Measurements from ENCODE around the gene PIMREG.

Gene PIMREG

GRCh38 chr17:6461246-6461645 lies 17.0 kb downstream of the PIMREG start:
- no peaks in the 10 kb centered on the region for H3K27me3 ChIP-seq (ENCODE audit: control insufficient read depth in 1 of 2, insufficient read depth in 2 of 2, low read length in 2 of 2)
- no peaks in the 10 kb centered on the region for H3K36me3 ChIP-seq (ENCODE audit: control insufficient read depth in 1 of 2, insufficient read depth in 2 of 2, low read length in 2 of 2)
- H3K27ac ChIP-seq (ENCODE audit: low read depth, low read length), result no peak overlapping the region

GRCh38 chr17:6461792-6462524 lies 17.7 kb downstream of the PIMREG start:
- no peaks in the 10 kb centered on the region for H3K9me3 ChIP-seq (ENCODE audit: control insufficient read depth in 1 of 2, low read length in 2 of 2)
- no peak overlapping the region for H3K4me3 ChIP-seq (ENCODE audit: low read depth in 1 of 2, low read length in 2 of 2)
- H3K27ac ChIP-seq (ENCODE audit: low read depth, low read length), result no peak overlapping the region
- H3K9ac ChIP-seq (ENCODE audit: low read depth in 1 of 2, low read length in 2 of 2), result no peak overlapping the region
- H3K4me1 ChIP-seq (ENCODE audit: control insufficient read depth in 1 of 2, insufficient read depth in 2 of 2, low read length in 2 of 2), result peaks cover 6 to 9% of the 10 kb centered on the region in 2 donors
- no peaks in the 10 kb centered on the region for H3K27me3 ChIP-seq (ENCODE audit: control insufficient read depth in 1 of 2, insufficient read depth in 2 of 2, low read length in 2 of 2)
- no peaks in the 10 kb centered on the region for H3K36me3 ChIP-seq (ENCODE audit: control insufficient read depth in 1 of 2, insufficient read depth in 2 of 2, low read length in 2 of 2)

More at GRCh38 chr17:6461246-6461645, 17.0 kb downstream of the PIMREG start:
- H3K9me3 ChIP-seq (ENCODE audit: control insufficient read depth in 1 of 2, low read length in 2 of 2), result no peaks in the 10 kb centered on the region
- H3K9ac ChIP-seq (ENCODE audit: low read depth in 1 of 2, low read length in 2 of 2), result no peak overlapping the region
- H3K4me1 ChIP-seq (ENCODE audit: control insufficient read depth in 1 of 2, insufficient read depth in 2 of 2, low read length in 2 of 2), result peaks cover 6 to 10% of the 10 kb centered on the region in 2 donors
- H3K4me3 ChIP-seq (ENCODE audit: low read depth in 1 of 2, low read length in 2 of 2), result no peak overlapping the region

- Histone ChIP-seq H3K4me1 (ENCODE audit: control insufficient read depth in 1 of 2, insufficient read depth in 2 of 2, low read length in 2 of 2) (peaks cover 3 to 4% of the 10 kb centered on the region in 2 donors), H3K9me3 (ENCODE audit: control insufficient read depth in 1 of 2, low read length in 2 of 2) (no peaks in the 10 kb centered on the region), H3K27ac (ENCODE audit: low read depth, low read length) (no peak overlapping the region), H3K36me3 (ENCODE audit: control insufficient read depth in 1 of 2, insufficient read depth in 2 of 2, low read length in 2 of 2) (no peaks in the 10 kb centered on the region), H3K9ac (ENCODE audit: low read depth in 1 of 2, low read length in 2 of 2) (no peak overlapping the region), H3K4me3 (ENCODE audit: low read depth in 1 of 2, low read length in 2 of 2) (no peak overlapping the region), H3K27me3 (ENCODE audit: control insufficient read depth in 1 of 2, insufficient read depth in 2 of 2, low read length in 2 of 2) (no peaks in the 10 kb centered on the region)
Measured at GRCh38 chr17:6462692-6463091, 18.4 kb downstream of the PIMREG start.

- H3K4me3 ChIP-seq (ENCODE audit: low read depth in 1 of 2, low read length in 2 of 2), result no peak overlapping the region
- H3K27ac ChIP-seq (ENCODE audit: low read depth, low read length), result no peak overlapping the region
Measured at GRCh38 chr17:6463616-6464445, 19.6 kb downstream of the PIMREG start.

GRCh38 chr17:6464446-6465041 lies 20.3 kb downstream of the PIMREG start:
- no peak overlapping the region for H3K9ac ChIP-seq (ENCODE audit: low read depth in 1 of 2, low read length in 2 of 2)
- no peaks in the 10 kb centered on the region for H3K9me3 ChIP-seq (ENCODE audit: control insufficient read depth in 1 of 2, low read length in 2 of 2)
- H3K36me3 ChIP-seq (ENCODE audit: control insufficient read depth in 1 of 2, insufficient read depth in 2 of 2, low read length in 2 of 2), result no peaks in the 10 kb centered on the region
- no peaks in the 10 kb centered on the region for H3K4me1 ChIP-seq (ENCODE audit: control insufficient read depth in 1 of 2, insufficient read depth in 2 of 2, low read length in 2 of 2)
- no peak overlapping the region for H3K27ac ChIP-seq (ENCODE audit: low read depth, low read length)
- no peaks in the 10 kb centered on the region for H3K27me3 ChIP-seq (ENCODE audit: control insufficient read depth in 1 of 2, insufficient read depth in 2 of 2, low read length in 2 of 2)
- H3K4me3 ChIP-seq (ENCODE audit: low read depth in 1 of 2, low read length in 2 of 2), result no peak overlapping the region

More at GRCh38 chr17:6463616-6464445, 19.6 kb downstream of the PIMREG start:
- H3K27me3 ChIP-seq (ENCODE audit: control insufficient read depth in 1 of 2, insufficient read depth in 2 of 2, low read length in 2 of 2), result no peaks in the 10 kb centered on the region
- no peaks in the 10 kb centered on the region for H3K9me3 ChIP-seq (ENCODE audit: control insufficient read depth in 1 of 2, low read length in 2 of 2)
- H3K36me3 ChIP-seq (ENCODE audit: control insufficient read depth in 1 of 2, insufficient read depth in 2 of 2, low read length in 2 of 2), result no peaks in the 10 kb centered on the region
- H3K9ac ChIP-seq (ENCODE audit: low read depth in 1 of 2, low read length in 2 of 2), result no peak overlapping the region
- no peaks in the 10 kb centered on the region for H3K4me1 ChIP-seq (ENCODE audit: control insufficient read depth in 1 of 2, insufficient read depth in 2 of 2, low read length in 2 of 2)

- Histone ChIP-seq H3K4me3 (ENCODE audit: low read depth in 1 of 2, low read length in 2 of 2) (no peak overlapping the region), H3K27ac (ENCODE audit: low read depth, low read length) (no peak overlapping the region), H3K36me3 (ENCODE audit: control insufficient read depth in 1 of 2, insufficient read depth in 2 of 2, low read length in 2 of 2) (no peaks in the 10 kb centered on the region), H3K27me3 (ENCODE audit: control insufficient read depth in 1 of 2, insufficient read depth in 2 of 2, low read length in 2 of 2) (no peaks in the 10 kb centered on the region), H3K9me3 (ENCODE audit: control insufficient read depth in 1 of 2, low read length in 2 of 2) (no peaks in the 10 kb centered on the region), H3K4me1 (ENCODE audit: control insufficient read depth in 1 of 2, insufficient read depth in 2 of 2, low read length in 2 of 2) (no peaks in the 10 kb centered on the region), H3K9ac (ENCODE audit: low read depth in 1 of 2, low read length in 2 of 2) (no peak overlapping the region)
Measured at GRCh38 chr17:6465206-6466003, 21.1 kb downstream of the PIMREG start.

GRCh38 chr17:6467567-6467966 lies 23.3 kb downstream of the PIMREG start:
- H3K9ac ChIP-seq (ENCODE audit: low read depth in 1 of 2, low read length in 2 of 2), result no peak overlapping the region
- H3K36me3 ChIP-seq (ENCODE audit: control insufficient read depth in 1 of 2, insufficient read depth in 2 of 2, low read length in 2 of 2), result no peaks in the 10 kb centered on the region
- H3K9me3 ChIP-seq (ENCODE audit: control insufficient read depth in 1 of 2, low read length in 2 of 2), result no peaks in the 10 kb centered on the region
- H3K4me3 ChIP-seq (ENCODE audit: low read depth in 1 of 2, low read length in 2 of 2), result no peak overlapping the region
- no peaks in the 10 kb centered on the region for H3K4me1 ChIP-seq (ENCODE audit: control insufficient read depth in 1 of 2, insufficient read depth in 2 of 2, low read length in 2 of 2)
- H3K27ac ChIP-seq (ENCODE audit: low read depth, low read length), result no peak overlapping the region
- H3K27me3 ChIP-seq (ENCODE audit: control insufficient read depth in 1 of 2, insufficient read depth in 2 of 2, low read length in 2 of 2), result no peaks in the 10 kb centered on the region

- Histone ChIP-seq H3K9me3 (ENCODE audit: control insufficient read depth in 1 of 2, low read length in 2 of 2) (no peaks in the 10 kb centered on the region), H3K27ac (ENCODE audit: low read depth, low read length) (no peak overlapping the region)
Measured at GRCh38 chr17:6468051-6468790, 24.0 kb downstream of the PIMREG start.

GRCh38 chr17:6470146-6470718 lies 26.0 kb downstream of the PIMREG start:
- no peaks in the 10 kb centered on the region for H3K4me1 ChIP-seq (ENCODE audit: control insufficient read depth in 1 of 2, insufficient read depth in 2 of 2, low read length in 2 of 2)
- no peak overlapping the region for H3K9ac ChIP-seq (ENCODE audit: low read depth in 1 of 2, low read length in 2 of 2)
- H3K36me3 ChIP-seq (ENCODE audit: control insufficient read depth in 1 of 2, insufficient read depth in 2 of 2, low read length in 2 of 2), result no peaks in the 10 kb centered on the region
- H3K4me3 ChIP-seq (ENCODE audit: low read depth in 1 of 2, low read length in 2 of 2), result no peak overlapping the region
- no peak overlapping the region for H3K27ac ChIP-seq (ENCODE audit: low read depth, low read length)
- no peaks in the 10 kb centered on the region for H3K27me3 ChIP-seq (ENCODE audit: control insufficient read depth in 1 of 2, insufficient read depth in 2 of 2, low read length in 2 of 2)
- H3K9me3 ChIP-seq (ENCODE audit: control insufficient read depth in 1 of 2, low read length in 2 of 2), result no peaks in the 10 kb centered on the region

More at GRCh38 chr17:6468051-6468790, 24.0 kb downstream of the PIMREG start:
- H3K4me3 ChIP-seq (ENCODE audit: low read depth in 1 of 2, low read length in 2 of 2), result no peak overlapping the region
- no peaks in the 10 kb centered on the region for H3K4me1 ChIP-seq (ENCODE audit: control insufficient read depth in 1 of 2, insufficient read depth in 2 of 2, low read length in 2 of 2)
- H3K27me3 ChIP-seq (ENCODE audit: control insufficient read depth in 1 of 2, insufficient read depth in 2 of 2, low read length in 2 of 2), result no peaks in the 10 kb centered on the region
- no peaks in the 10 kb centered on the region for H3K36me3 ChIP-seq (ENCODE audit: control insufficient read depth in 1 of 2, insufficient read depth in 2 of 2, low read length in 2 of 2)
- H3K9ac ChIP-seq (ENCODE audit: low read depth in 1 of 2, low read length in 2 of 2), result no peak overlapping the region

Data from duodenal mucosa (tissue), 2 donors.